ENCODE measurements around the gene ATP6AP1.

The ATP6AP1 gene

DNA sequence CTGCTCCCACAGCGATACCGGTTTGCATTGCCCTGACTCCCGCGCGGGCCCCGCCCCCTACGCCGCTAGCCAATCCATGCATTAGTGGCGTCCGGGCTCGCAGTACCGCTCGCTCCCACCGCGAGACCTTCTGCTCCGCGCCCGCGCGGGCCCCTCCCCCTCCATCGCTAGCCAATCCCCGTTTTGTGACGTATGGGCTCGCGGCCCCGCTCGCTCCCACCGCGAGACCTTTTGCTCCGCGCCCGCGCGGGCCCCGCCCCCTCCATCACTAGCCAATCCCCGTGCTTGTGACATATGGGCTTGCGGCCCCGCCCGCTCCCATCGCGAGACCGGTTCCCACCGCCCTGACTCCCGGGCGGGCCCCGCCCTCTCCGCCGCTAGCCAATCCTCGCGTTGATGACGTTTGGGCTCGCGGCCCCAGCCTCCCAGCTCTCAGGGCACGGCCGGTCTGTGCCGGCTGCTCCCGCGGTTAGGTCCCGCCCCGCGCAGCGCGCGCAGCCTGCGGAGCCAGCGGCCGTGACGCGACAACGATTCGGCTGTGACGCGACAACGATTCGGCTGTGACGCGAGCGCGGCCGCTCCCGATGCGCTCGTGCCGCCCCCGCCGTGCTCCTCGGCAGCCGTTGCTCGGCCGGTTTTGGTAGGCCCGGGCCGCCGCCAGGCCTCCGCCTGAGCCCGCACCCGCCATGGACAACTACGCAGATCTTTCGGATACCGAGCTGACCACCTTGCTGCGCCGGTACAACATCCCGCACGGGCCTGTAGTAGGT, 49.5 kb upstream of the ATP6AP1 start, which contains the start of gene EMD (continued):
- no peak for TF ChIP-seq ZFP3 (tag by site-specific recombination; IDR thresholded peaks at IDR 0.05; ENCODE audit: low read depth)
- TF ChIP-seq ZNF791 (tag by site-specific recombination; IDR thresholded peaks at IDR 0.05): no peak
- no peak for TF ChIP-seq ZNF654 (tag by site-specific recombination; IDR thresholded peaks at IDR 0.05; ENCODE audit: low read depth)
- TF ChIP-seq, protein P1, sequence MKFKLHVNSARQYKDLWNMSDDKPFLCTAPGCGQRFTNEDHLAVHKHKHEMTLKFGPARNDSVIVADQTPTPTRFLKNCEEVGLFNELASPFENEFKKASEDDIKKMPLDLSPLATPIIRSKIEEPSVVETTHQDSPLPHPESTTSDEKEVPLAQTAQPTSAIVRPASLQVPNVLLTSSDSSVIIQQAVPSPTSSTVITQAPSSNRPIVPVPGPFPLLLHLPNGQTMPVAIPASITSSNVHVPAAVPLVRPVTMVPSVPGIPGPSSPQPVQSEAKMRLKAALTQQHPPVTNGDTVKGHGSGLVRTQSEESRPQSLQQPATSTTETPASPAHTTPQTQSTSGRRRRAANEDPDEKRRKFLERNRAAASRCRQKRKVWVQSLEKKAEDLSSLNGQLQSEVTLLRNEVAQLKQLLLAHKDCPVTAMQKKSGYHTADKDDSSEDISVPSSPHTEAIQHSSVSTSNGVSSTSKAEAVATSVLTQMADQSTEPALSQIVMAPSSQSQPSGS (tag by site-specific recombination; IDR thresholded peaks at IDR 0.05; ENCODE audit: low read depth): peak; percentile 26; the same call in 1 of the 2 replicates
- no peak for TF ChIP-seq REPIN1 (tag by site-specific recombination; IDR thresholded peaks at IDR 0.05; ENCODE audit: low read depth)
- TF ChIP-seq ZNF202 (tag by site-specific recombination; IDR thresholded peaks at IDR 0.05; ENCODE audit: borderline replicate concordance): no peak
- TF ChIP-seq, protein P2, sequence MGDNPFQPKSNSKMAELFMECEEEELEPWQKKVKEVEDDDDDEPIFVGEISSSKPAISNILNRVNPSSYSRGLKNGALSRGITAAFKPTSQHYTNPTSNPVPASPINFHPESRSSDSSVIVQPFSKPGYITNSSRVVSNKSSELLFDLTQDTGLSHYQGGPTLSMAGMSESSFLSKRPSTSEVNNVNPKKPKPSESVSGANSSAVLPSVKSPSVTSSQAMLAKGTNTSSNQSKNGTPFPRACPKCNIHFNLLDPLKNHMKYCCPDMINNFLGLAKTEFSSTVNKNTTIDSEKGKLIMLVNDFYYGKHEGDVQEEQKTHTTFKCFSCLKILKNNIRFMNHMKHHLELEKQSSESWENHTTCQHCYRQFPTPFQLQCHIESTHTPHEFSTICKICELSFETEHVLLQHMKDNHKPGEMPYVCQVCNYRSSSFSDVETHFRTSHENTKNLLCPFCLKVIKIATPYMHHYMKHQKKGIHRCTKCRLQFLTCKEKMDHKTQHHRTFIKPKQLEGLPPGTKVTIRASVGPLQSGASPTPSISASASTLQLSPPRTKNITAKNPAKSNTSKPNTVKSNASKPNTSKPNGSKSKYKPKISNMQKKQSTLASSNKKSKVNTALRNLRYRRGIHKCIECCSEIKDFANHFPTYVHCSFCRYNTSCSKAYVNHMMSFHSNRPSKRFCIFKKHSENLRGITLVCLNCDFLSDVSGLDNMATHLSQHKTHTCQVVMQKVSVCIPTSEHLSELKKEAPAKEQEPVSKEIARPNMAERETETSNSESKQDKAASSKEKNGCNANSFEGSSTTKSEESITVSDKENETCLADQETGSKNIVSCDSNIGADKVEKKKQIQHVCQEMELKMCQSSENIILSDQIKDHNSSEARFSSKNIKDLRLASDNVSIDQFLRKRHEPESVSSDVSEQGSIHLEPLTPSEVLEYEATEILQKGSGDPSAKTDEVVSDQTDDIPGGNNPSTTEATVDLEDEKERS (tag by site-specific recombination; IDR thresholded peaks at IDR 0.05): no peak
- no peak for TF ChIP-seq ZFP41 (tag by site-specific recombination; IDR thresholded peaks at IDR 0.05; ENCODE audit: borderline replicate concordance)
- TF ChIP-seq, protein P3, sequence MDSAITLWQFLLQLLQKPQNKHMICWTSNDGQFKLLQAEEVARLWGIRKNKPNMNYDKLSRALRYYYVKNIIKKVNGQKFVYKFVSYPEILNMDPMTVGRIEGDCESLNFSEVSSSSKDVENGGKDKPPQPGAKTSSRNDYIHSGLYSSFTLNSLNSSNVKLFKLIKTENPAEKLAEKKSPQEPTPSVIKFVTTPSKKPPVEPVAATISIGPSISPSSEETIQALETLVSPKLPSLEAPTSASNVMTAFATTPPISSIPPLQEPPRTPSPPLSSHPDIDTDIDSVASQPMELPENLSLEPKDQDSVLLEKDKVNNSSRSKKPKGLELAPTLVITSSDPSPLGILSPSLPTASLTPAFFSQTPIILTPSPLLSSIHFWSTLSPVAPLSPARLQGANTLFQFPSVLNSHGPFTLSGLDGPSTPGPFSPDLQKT (IDR thresholded peaks at IDR 0.05; ENCODE audit: borderline replicate concordance, low read depth, low read length): no peak
- TF ChIP-seq ZIC2 (tag by site-specific recombination; IDR thresholded peaks at IDR 0.05): no peak
- peak; percentile 69 for TF ChIP-seq KLF1 (tag by site-specific recombination; IDR thresholded peaks at IDR 0.05)
- TF ChIP-seq, protein P4, sequence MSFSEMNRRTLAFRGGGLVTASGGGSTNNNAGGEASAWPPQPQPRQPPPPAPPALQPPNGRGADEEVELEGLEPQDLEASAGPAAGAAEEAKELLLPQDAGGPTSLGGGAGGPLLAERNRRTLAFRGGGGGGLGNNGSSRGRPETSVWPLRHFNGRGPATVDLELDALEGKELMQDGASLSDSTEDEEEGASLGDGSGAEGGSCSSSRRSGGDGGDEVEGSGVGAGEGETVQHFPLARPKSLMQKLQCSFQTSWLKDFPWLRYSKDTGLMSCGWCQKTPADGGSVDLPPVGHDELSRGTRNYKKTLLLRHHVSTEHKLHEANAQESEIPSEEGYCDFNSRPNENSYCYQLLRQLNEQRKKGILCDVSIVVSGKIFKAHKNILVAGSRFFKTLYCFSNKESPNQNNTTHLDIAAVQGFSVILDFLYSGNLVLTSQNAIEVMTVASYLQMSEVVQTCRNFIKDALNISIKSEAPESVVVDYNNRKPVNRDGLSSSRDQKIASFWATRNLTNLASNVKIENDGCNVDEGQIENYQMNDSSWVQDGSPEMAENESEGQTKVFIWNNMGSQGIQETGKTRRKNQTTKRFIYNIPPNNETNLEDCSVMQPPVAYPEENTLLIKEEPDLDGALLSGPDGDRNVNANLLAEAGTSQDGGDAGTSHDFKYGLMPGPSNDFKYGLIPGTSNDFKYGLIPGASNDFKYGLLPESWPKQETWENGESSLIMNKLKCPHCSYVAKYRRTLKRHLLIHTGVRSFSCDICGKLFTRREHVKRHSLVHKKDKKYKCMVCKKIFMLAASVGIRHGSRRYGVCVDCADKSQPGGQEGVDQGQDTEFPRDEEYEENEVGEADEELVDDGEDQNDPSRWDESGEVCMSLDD (tag by site-specific recombination; IDR thresholded peaks at IDR 0.05): no peak
- no peak for TF ChIP-seq PRDM1 (tag by site-specific recombination; IDR thresholded peaks at IDR 0.05)
- no peak for TF ChIP-seq ZNF174 (tag by site-specific recombination; IDR thresholded peaks at IDR 0.05)
- TF ChIP-seq ZNF785 (tag by site-specific recombination; IDR thresholded peaks at IDR 0.05): no peak
- TF ChIP-seq ZNF324 (tag by site-specific recombination; IDR thresholded peaks at IDR 0.05): no peak
- TF ChIP-seq ZSCAN30 (tag by site-specific recombination; IDR thresholded peaks at IDR 0.05): peak; percentile 71; the same call in 1 of the 2 replicates
- TF ChIP-seq, protein P5, sequence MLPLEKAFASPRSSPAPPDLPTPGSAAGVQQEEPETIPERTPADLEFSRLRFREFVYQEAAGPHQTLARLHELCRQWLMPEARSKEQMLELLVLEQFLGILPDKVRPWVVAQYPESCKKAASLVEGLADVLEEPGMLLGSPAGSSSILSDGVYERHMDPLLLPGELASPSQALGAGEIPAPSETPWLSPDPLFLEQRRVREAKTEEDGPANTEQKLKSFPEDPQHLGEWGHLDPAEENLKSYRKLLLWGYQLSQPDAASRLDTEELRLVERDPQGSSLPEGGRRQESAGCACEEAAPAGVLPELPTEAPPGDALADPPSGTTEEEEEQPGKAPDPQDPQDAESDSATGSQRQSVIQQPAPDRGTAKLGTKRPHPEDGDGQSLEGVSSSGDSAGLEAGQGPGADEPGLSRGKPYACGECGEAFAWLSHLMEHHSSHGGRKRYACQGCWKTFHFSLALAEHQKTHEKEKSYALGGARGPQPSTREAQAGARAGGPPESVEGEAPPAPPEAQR (tag by site-specific recombination; IDR thresholded peaks at IDR 0.05): no peak
- TF ChIP-seq, protein P6, sequence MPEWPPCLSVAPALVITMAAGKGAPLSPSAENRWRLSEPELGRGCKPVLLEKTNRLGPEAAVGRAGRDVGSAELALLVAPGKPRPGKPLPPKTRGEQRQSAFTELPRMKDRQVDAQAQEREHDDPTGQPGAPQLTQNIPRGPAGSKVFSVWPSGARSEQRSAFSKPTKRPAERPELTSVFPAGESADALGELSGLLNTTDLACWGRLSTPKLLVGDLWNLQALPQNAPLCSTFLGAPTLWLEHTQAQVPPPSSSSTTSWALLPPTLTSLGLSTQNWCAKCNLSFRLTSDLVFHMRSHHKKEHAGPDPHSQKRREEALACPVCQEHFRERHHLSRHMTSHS (tag by site-specific recombination; IDR thresholded peaks at IDR 0.05): no peak
- TF ChIP-seq, protein P7, sequence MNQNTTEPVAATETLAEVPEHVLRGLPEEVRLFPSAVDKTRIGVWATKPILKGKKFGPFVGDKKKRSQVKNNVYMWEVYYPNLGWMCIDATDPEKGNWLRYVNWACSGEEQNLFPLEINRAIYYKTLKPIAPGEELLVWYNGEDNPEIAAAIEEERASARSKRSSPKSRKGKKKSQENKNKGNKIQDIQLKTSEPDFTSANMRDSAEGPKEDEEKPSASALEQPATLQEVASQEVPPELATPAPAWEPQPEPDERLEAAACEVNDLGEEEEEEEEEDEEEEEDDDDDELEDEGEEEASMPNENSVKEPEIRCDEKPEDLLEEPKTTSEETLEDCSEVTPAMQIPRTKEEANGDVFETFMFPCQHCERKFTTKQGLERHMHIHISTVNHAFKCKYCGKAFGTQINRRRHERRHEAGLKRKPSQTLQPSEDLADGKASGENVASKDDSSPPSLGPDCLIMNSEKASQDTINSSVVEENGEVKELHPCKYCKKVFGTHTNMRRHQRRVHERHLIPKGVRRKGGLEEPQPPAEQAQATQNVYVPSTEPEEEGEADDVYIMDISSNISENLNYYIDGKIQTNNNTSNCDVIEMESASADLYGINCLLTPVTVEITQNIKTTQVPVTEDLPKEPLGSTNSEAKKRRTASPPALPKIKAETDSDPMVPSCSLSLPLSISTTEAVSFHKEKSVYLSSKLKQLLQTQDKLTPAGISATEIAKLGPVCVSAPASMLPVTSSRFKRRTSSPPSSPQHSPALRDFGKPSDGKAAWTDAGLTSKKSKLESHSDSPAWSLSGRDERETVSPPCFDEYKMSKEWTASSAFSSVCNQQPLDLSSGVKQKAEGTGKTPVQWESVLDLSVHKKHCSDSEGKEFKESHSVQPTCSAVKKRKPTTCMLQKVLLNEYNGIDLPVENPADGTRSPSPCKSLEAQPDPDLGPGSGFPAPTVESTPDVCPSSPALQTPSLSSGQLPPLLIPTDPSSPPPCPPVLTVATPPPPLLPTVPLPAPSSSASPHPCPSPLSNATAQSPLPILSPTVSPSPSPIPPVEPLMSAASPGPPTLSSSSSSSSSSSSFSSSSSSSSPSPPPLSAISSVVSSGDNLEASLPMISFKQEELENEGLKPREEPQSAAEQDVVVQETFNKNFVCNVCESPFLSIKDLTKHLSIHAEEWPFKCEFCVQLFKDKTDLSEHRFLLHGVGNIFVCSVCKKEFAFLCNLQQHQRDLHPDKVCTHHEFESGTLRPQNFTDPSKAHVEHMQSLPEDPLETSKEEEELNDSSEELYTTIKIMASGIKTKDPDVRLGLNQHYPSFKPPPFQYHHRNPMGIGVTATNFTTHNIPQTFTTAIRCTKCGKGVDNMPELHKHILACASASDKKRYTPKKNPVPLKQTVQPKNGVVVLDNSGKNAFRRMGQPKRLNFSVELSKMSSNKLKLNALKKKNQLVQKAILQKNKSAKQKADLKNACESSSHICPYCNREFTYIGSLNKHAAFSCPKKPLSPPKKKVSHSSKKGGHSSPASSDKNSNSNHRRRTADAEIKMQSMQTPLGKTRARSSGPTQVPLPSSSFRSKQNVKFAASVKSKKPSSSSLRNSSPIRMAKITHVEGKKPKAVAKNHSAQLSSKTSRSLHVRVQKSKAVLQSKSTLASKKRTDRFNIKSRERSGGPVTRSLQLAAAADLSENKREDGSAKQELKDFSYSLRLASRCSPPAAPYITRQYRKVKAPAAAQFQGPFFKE (tag by site-specific recombination; IDR thresholded peaks at IDR 0.05; ENCODE audit: borderline replicate concordance): no peak
- TF ChIP-seq IKZF3 (tag by site-specific recombination; IDR thresholded peaks at IDR 0.05): no peak
- no peak for TF ChIP-seq ZNF140 (tag by site-specific recombination; IDR thresholded peaks at IDR 0.05)
